Right lobe of liver (tissue), 6 donors: ENCODE data around the gene CDH18. TPM values are rescaled to one million over a fixed set of nuclear protein-coding genes. Genes with fewer than 3 reads are reported as not detected.

Experiments
- ATAC-seq, 4 donors: fragments of 200-7000 bp; cut with Tn5 transposase; one replicate each; pipeline ENCODE4 v1.9.1; 2020; ENCODE audit warnings: mild to moderate bottlenecking in 4 of 4, moderate library complexity in 4 of 4
- DNase-seq, 3 donors: peaks; one replicate each; pipeline ENCODE4 v3.0.0-alpha.2; 2020
- H3K27ac ChIP-seq, 3 donors: fragments of 200-600 bp; one replicate each; pipeline ENCODE4 v1.8.0; 2022
- H3K27me3 ChIP-seq, 2 donors: fragments of 200-600 bp; one replicate each; pipeline ENCODE4 v1.8.0; 2022
- H3K36me3 ChIP-seq, 4 donors: fragments of 200-600 bp; sonication (generic) in 1 of 4; one replicate each; pipeline versions ENCODE4 v1.5.1 to v1.8.0; 2017 to 2022; ENCODE audit warnings: control low read depth in 1 of 4
- H3K4me1 ChIP-seq, 4 donors: fragments of 200-600 bp; sonication (generic) in 1 of 4; one replicate each; pipeline versions ENCODE4 v1.5.1 to v1.8.0; 2017 to 2022; ENCODE audit warnings: control low read depth in 1 of 4
- H3K4me3 ChIP-seq, 3 donors: fragments of 200-600 bp; one replicate each; pipeline ENCODE4 v1.8.0; 2022
- H3K9me3 ChIP-seq, 4 donors: fragments of 200-600 bp; sonication (generic) in 1 of 4; one replicate each; pipeline versions ENCODE4 v1.5.1 to v1.8.0; 2017 to 2022; ENCODE audit warnings: control low read depth in 1 of 4
- POLR2A ChIP-seq: fragments of 450-650 bp; IDR thresholded peaks from one replicate; pipeline ENCODE4 v1.6.1; 2017; ENCODE audit warnings: antibody characterized with exemption, mild to moderate bottlenecking
- WGBS: methylation state at CpG from one replicate; pipeline ENCODE4 v1.1.6; 2018; ENCODE audit warnings: low coverage, low lambda C conversion rate; ENCODE audit not compliant: insufficient coverage; ENCODE audit errors: missing lambda C conversion rate; 5-methylcytosine and 5-hydroxymethylcytosine counted together
- intact Hi-C, 2 donors: fragments of 100-400 bp; cut with DNase I; formaldehyde crosslinking; loops; one replicate each; pipeline versions ENCODE4 v1.11.2 to v1.14.1; 2022
- total RNA-seq, 6 experiments: library from RNA; depleted of rRNA in 2 of 6; stranded (reverse); fragments of >200 nt in 2 of 6; fragmentation: NEBNext Ultra II Directional in 3 of 6; extraction: Animal tissue kit (Norgen Biotek cat#: 25700) in 3 of 6; gene quantifications; one replicate each; pipeline versions ENCODE4 v1.1.0 to v1.2.4, GENCODE V29; 2016 to 2023
- TF ChIP-seq, protein P1 (sequence below), 4 donors: fragments of 200-600 bp in 3 of 4; fragments of 450-650 bp in 1 of 4; IDR thresholded peaks; one replicate each; pipeline versions ENCODE4 v1.5.1 to v1.8.0; 2016 to 2022; ENCODE audit warnings: antibody characterized with exemption in 4 of 4, mild to moderate bottlenecking in 2 of 4
- donor health status: DM: no; HTN: yes; CAD: no.
- donor health status: DM: no; HTN: no; CAD: no.
- donor health status: DM: no; HTN: no; CAD: no.
- donor health status: DM: no; HTN: yes; CAD: no.
- donor health status: DM: no; HTN: yes; CAD: no.

The CDH18 gene
- total RNA-seq, 6 experiments from 2014 or later, result not detected

DNA sequence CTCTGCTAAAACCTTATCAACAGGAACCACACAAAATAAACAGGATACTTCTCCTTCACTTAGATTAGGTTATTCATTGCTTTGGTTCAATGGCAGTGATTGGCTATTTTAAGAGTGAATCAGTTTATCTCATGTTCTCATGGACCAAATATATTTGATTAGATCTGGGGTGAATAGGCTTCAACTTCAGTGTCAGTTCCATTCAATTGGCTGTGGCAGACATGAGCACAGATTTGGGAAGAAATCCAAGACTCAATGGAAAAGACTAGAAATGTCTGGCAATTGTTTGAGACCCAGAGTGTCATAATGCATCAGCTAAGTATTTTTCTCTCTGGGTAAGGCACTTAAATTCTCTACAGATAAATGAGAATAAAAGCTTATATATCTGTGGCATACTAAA lies 37.1 kb downstream of the CDH18 start:
- Histone ChIP-seq H3K27me3 (no peaks in the 10 kb centered on the region), H3K9me3 (no peaks in the 10 kb centered on the region), H3K4me3 (no peak overlapping the region), H3K36me3 (no peaks in the 10 kb centered on the region), H3K27ac (no peak overlapping the region), H3K4me1 (no peaks in the 10 kb centered on the region)
- ATAC-seq, result peak in 1 of 4 donors; percentile 51
- TF ChIP-seq, protein P1, sequence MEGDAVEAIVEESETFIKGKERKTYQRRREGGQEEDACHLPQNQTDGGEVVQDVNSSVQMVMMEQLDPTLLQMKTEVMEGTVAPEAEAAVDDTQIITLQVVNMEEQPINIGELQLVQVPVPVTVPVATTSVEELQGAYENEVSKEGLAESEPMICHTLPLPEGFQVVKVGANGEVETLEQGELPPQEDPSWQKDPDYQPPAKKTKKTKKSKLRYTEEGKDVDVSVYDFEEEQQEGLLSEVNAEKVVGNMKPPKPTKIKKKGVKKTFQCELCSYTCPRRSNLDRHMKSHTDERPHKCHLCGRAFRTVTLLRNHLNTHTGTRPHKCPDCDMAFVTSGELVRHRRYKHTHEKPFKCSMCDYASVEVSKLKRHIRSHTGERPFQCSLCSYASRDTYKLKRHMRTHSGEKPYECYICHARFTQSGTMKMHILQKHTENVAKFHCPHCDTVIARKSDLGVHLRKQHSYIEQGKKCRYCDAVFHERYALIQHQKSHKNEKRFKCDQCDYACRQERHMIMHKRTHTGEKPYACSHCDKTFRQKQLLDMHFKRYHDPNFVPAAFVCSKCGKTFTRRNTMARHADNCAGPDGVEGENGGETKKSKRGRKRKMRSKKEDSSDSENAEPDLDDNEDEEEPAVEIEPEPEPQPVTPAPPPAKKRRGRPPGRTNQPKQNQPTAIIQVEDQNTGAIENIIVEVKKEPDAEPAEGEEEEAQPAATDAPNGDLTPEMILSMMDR (IDR thresholded peaks at IDR 0.05), result no peak
- TF ChIP-seq POLR2A, result no peak
- no peak for DNase-seq
- intact Hi-C loops, result no loop called here

DNA sequence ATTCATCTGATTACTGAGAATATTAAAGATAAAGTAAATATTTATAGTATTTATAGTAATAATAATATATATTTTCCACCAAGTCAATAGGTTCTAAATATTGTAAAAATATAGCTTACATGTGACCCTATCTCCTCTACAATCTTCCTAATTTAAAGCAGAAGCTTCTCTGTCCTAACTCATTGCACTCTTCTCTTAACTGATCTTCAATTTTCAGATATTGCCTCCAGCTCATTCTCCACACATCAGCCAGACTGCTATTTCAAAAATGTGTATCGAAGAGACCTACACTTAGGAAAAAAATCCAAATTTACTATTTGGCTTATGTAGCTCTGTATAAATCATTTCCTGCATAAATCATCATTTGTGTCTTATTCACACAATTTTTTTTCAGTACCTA lies 47.8 kb downstream of the CDH18 start:
- 48% methylated on average over 1 of the region's 1 CpG for WGBS

DNA sequence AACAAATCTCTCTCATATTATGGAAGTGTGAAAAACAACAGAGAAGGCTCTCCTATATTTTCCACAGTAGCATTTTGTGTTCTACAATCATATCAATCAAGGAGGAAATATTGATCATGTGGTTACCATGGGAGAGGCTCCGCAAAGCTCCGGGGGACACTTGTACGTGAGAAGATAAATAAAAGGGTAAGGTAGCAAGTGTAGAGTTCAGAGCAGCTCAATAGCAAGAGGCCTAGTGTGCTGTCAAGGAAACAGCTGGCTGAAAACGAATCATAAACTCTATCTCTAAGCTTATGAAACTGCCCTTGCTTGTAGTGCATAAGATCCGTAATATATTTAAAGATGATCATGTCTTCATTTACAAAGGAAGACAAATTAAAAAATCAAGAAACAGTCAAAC lies 57.5 kb downstream of the CDH18 start:
- Histone ChIP-seq H3K4me1 (no peaks in the 10 kb centered on the region), H3K4me3 (no peak overlapping the region), H3K36me3 (no peaks in the 10 kb centered on the region), H3K9me3 (no peaks in the 10 kb centered on the region), H3K27ac (no peak overlapping the region), H3K27me3 (no peaks in the 10 kb centered on the region)
- TF ChIP-seq, protein P1 (IDR thresholded peaks at IDR 0.05), result no peak
- no peak for TF ChIP-seq POLR2A
- DNase-seq, result no peak
- intact Hi-C loops, result no loop called here
- no peak for ATAC-seq
- WGBS, result 34% methylated on average over 5 of the region's 5 CpGs

More for the DNA sequence above, 47.8 kb downstream of the CDH18 start:
- H3K27ac ChIP-seq, result no peak overlapping the region
- no peaks in the 10 kb centered on the region for H3K36me3 ChIP-seq
- H3K4me3 ChIP-seq, result no peak overlapping the region
- intact Hi-C loops, result no loop called here
- no peaks in the 10 kb centered on the region for H3K27me3 ChIP-seq
- no peak for TF ChIP-seq POLR2A
- TF ChIP-seq, protein P1 (IDR thresholded peaks at IDR 0.05), result no peak
- DNase-seq (no peak), ATAC-seq (no peak)
- H3K9me3 ChIP-seq, result no peaks in the 10 kb centered on the region
- no peaks in the 10 kb centered on the region for H3K4me1 ChIP-seq

DNA sequence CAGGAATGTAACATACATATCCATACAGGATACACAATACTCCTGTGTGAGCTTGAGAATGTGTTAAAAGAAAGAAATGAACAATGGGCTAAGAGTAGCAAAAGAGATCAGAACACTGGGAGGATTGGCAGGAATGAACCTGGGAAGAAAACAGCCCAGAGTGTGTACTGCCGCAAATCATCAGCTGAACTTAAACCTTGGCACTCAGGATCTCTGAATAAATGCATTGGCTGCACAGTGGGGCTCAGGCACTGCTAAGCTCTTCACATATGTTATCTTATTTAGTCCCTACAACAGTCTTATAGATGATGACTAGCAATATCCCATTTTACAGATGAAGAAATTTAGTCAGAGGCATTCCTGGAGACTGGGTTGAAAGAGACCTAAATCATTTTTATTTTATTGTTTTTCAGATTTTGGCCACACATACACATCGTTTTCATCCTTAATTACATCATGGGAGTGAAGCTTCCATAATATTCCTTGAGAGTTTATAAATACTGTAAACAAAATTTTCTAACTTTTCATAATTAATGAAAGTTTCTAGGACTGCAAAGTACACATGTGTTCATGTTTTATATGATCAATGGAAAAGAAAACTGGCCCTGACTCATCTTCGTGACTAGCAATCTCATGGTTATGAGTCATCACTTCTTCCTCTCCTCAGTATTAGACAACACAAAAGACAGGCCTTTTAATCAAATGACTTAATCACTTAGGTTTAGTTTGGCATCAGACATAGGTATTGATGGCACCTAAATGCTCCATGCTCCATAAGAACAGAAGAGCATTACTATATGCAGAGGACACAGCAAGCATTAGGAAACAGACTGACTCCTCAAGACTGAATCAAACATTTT lies 59.2 kb downstream of the CDH18 start:
- Histone ChIP-seq H3K27ac (no peak overlapping the region), H3K36me3 (no peaks in the 10 kb centered on the region), H3K27me3 (no peaks in the 10 kb centered on the region), H3K9me3 (no peaks in the 10 kb centered on the region), H3K4me1 (no peaks in the 10 kb centered on the region), H3K4me3 (no peak overlapping the region)
- intact Hi-C loops, result no loop called here
- no peak for TF ChIP-seq POLR2A
- TF ChIP-seq, protein P1 (IDR thresholded peaks at IDR 0.05), result no peak
- DNase-seq (no peak), ATAC-seq (peak in 1 of 4 donors; percentile 35)
- WGBS, result 44% methylated on average over 3 of the region's 3 CpGs
